Suprapubic skin (tissue), 3 donors: ENCODE data around the gene ANO8.

ENCODE experiments used
- POLR2A ChIP-seq, 2 donors: fragments of 450-650 bp; IDR thresholded peaks; one replicate each; pipeline ENCODE4 v1.6.1; 2017; ENCODE audit warnings: antibody characterized with exemption in 2 of 2, mild to moderate bottlenecking in 2 of 2, moderate library complexity in 2 of 2
- TF ChIP-seq, protein P1 (sequence below), 2 donors: fragments of 200-600 bp in 1 of 2; fragments of 450-650 bp in 1 of 2; sonication (generic) in 1 of 2; IDR thresholded peaks; one replicate each; pipeline ENCODE4 v1.5.1; 2016 to 2019; ENCODE audit warnings: antibody characterized with exemption in 2 of 2, mild to moderate bottlenecking in 1 of 2, moderate library complexity in 1 of 2

GRCh38 chr19:17333611-17334413 lies 843 bp downstream of the ANO8 start:
- TF ChIP-seq, protein P1, sequence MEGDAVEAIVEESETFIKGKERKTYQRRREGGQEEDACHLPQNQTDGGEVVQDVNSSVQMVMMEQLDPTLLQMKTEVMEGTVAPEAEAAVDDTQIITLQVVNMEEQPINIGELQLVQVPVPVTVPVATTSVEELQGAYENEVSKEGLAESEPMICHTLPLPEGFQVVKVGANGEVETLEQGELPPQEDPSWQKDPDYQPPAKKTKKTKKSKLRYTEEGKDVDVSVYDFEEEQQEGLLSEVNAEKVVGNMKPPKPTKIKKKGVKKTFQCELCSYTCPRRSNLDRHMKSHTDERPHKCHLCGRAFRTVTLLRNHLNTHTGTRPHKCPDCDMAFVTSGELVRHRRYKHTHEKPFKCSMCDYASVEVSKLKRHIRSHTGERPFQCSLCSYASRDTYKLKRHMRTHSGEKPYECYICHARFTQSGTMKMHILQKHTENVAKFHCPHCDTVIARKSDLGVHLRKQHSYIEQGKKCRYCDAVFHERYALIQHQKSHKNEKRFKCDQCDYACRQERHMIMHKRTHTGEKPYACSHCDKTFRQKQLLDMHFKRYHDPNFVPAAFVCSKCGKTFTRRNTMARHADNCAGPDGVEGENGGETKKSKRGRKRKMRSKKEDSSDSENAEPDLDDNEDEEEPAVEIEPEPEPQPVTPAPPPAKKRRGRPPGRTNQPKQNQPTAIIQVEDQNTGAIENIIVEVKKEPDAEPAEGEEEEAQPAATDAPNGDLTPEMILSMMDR (IDR thresholded peaks at IDR 0.05): no peak
- no peak for TF ChIP-seq POLR2A (IDR thresholded peaks at IDR 0.05)
